NCI-H128 (cell line): ENCODE data around the gene SPEM2.

ENCODE experiments used
- DNase-seq: peaks from one replicate; lab custom pipeline; 2025; ENCODE audit not compliant: unreplicated experiment; lab: John Stamatoyannopoulos, UW

Gene SPEM2

DNA sequence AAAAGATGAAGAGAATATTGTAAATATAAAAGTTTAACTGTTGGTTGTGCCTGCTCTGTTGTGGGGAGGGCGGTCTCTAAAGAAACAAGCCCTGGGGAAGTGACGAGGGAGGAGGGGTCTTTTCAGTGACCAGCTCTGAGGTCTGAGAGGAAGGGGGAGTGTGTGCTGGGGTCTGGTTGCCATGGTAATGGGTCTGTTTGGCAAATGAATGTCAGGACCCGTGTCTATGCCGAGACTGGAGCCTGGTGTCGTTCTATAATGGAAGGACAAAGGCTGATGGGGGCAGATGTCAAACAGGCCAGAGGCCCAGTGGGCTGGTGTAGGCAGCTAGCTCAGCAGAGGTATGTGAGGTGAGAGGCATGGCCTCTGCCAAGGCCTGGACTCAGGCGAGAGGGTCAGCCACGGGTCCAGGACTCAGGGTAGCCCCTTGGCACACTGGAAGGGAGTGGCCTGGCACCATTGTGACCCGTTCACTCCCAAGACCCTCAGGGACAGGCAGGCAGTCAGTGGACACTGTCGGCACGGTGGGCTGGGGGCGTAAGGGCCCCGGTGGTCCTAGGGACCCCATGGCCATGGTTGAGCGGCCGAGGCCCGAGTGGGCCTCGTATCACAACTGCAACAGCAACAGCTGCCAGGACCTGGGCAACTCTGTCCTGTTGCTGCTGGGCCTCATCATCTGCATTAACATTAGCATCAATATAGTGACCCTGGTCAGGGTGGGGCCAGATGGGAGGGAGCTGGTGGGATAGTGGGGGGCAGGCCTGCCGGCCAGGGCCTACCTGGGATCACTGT is 5.4 kb upstream of the SPEM2 start, which contains the start of gene SPEM1:
Gene SPEM1, plus strand, starts transcription at position 506 of the 792 bp plus-strand sequence. Its CDS starts 61 bp downstream, at position 567.
- no peak for DNase-seq

DNA sequence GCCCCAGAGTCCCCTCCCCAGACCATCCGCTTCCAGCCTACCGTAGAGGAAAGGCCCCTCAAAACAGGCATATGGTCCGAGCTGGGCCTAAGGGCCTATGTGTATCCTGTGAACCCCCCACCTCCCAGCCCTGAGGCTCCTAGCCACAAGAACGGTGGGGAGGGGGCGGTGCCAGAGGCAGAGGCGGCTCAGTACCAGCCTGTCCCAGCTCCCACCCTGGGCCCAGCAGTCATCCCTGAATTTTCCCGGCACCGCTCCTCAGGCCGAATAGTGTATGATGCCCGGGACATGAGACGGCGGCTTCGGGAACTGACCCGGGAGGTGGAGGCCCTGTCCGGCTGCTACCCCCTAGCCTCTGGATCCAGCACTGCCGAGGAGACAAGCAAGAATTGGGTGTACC is 4.2 kb upstream of the SPEM2 start:
- no peak for DNase-seq

DNA sequence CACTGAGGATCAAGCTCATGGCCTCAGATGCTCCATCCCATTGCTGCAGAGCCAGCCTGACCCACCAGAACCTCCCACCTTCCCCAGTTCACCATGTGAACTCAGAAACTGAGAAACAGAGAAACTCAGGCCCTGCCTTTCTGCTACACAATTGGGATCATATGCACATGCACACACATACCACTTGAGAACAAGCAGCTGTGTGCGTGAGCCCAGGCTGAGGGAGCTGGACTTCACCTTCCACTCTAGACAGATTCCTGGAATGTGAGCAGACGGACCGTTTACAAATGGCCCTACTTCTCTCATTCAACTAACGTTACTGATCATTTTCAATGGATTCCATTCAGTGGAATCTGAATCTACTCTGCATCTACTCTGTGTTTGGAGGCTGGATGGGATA is 1.7 kb upstream of the SPEM2 start:
- no peak for DNase-seq

DNA sequence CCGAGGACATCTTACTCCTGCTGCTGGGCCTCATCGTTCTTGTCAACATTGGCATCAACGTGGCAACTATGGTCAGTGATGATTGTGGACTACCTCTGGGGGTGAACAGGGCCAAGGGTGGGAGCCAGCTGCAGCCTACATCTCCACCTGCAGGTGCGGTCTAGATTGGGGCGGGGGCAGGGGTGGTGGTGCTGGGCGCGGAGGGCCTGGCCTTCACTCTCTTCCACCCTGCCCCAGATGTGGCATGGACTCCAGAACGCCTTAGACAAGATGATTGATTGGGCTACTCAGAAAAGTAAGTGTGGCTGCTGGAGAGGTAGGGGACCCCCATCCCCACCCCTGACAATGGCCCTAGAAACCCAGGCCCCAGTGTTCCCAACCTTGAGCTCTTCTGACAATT is 340 bp downstream of the SPEM2 start:
- DNase-seq: no peak

DNA sequence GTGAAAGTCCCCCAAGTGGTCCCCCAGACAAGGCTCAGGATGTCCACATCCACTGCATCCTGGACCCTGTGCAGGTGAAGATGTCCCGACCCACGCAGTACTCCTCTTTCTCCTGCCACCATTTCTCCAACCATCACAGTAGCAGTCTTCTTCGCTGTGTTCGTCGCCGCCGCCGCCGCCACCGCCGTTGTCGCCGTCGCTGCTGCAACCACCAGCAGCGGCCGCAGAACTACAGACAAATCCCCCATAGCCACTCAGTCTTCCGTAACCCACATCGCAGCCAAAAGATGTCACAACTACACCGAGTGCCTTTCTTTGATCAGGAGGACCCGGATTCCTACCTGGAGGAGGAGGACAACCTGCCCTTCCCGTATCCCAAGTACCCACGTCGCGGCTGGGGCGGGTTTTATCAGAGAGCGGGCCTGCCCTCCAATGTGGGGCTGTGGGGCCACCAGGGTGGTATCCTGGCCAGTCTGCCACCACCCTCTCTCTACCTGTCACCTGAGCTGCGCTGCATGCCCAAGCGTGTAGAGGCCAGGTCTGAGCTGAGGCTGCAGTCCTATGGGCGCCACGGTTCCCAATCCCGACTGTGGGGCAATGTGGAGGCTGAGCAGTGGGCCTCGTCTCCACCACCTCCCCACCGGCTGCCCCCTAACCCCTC is 917 bp downstream of the SPEM2 start:
- DNase-seq: no peak

DNA sequence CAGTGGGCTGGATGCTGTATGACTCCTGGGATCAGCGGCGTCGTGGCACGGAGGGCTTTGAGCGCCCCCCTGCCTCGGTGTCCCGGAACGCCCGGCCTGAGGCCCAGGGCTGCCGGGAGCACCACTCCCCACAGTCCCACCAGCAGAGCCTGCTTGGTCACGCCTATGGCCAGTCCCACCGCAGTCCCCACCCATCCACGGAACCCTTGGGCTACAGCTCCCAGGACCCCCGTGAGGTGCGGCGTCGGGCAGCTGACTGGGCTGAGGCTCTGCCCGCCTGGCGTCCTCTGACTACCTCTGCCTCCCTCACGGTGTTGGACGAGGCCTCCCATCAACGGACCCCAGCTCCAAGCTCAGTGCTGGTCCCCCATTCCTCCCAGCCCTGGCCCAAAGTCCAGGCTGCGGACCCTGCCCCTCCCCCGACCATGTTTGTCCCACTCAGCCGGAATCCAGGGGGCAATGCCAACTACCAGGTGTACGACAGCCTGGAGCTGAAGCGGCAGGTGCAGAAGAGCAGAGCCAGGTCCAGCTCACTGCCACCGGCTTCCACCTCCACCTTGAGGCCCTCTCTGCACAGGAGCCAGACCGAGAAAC is 1.6 kb downstream of the SPEM2 start:
- no peak for DNase-seq

DNA sequence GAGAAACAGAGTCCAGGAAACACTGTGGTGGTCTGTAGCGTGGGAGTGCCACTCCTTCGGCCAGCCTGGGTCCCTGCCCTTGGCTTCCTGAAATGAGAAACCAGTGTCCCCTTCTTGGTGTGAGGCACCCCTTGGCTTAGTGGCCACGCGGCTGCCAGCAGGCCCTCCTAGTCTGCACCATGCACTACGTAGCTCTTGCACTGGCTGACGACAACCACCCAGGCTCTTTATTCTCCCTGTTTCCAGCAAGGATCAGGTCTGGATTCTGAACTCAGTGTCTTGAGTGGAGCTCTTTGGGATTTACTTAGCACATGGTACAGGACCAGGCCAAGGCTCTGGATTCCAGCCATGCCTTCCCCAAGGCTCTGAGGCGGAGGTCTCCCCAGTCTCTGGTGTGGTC is 2.1 kb downstream of the SPEM2 start:
- DNase-seq: no peak

DNA sequence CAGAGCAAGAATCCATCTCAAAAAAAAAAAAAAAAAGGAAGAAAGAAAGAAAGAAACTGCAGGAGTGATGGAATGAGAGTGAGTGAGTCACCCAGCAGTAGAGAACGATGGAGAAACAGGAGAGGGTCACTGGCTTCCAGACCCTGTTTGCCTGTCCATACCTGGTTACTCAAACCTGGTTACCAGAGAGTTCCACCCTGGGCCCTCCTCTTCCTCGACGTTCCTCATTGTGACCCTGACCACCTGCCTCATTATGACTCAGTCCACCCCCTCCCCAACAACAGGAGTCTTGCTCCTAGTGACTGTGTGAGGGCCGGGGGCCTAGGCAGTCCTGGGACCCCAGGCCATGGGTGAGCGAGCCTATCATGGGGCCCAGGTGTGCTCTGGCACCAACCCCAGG is 3.1 kb downstream of the SPEM2 start, which contains the start of gene SPEM3:
Gene SPEM3, plus strand, starts transcription at position 301 of the 400 bp plus-strand sequence. Its CDS starts 46 bp downstream, at position 347.
- DNase-seq: no peak

DNA sequence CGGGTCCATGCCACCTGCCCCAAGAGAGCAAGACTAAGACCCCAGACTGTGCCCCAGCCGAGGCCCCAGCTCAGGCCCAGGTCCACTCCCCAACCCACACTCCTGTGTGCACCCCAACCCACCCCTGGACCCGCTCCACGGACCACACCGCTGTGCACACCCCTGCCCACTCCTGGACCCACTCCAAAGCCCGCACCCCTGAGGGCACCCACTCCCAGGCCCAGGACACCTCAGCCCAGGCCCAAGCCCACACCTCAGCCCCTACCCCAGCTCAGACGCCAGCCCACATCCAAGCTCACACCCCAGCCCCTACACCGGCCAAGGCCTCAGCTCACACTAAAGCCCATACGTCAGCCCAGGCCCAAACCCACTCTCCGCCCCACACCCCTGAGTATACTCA is 4.3 kb downstream of the SPEM2 start:
- no peak for DNase-seq

DNA sequence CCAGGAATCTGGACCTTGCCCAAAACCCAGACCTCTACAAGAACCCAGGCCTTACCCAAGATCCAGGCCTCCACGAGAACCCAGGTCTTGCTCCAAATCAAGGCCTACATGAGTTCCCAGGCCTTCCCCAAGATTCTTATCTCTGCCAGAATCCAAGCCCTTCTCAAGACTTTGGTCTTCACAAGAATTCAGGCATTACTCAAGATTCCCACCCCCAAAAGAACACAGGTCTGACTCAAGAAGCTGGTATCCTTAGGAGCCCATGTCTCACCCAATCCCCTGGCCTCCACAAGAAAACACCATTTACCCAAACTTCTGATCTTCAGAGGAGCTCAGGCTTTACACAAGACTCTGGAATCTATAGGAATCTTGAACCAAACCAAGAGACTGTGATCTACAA is 5.8 kb downstream of the SPEM2 start:
- DNase-seq: no peak

DNA sequence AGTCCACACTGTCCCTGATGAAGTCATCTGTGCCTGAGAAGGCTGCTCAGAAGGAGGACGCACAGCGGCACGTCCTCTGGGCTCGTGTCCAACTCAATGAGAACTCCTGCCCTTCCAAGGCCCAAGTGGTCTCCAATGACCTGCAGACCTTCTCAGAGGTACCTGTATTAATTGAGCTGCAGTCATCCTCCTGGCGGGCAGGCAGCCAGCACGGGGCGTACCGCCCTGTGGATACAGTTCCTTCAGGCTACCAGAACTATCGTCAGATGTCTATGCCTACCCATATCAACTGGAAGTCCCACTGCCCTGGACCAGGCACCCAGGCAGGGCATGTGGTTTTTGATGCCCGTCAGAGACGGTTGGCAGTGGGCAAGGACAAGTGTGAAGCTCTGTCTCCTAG is 6.9 kb downstream of the SPEM2 start:
- DNase-seq: no peak

DNA sequence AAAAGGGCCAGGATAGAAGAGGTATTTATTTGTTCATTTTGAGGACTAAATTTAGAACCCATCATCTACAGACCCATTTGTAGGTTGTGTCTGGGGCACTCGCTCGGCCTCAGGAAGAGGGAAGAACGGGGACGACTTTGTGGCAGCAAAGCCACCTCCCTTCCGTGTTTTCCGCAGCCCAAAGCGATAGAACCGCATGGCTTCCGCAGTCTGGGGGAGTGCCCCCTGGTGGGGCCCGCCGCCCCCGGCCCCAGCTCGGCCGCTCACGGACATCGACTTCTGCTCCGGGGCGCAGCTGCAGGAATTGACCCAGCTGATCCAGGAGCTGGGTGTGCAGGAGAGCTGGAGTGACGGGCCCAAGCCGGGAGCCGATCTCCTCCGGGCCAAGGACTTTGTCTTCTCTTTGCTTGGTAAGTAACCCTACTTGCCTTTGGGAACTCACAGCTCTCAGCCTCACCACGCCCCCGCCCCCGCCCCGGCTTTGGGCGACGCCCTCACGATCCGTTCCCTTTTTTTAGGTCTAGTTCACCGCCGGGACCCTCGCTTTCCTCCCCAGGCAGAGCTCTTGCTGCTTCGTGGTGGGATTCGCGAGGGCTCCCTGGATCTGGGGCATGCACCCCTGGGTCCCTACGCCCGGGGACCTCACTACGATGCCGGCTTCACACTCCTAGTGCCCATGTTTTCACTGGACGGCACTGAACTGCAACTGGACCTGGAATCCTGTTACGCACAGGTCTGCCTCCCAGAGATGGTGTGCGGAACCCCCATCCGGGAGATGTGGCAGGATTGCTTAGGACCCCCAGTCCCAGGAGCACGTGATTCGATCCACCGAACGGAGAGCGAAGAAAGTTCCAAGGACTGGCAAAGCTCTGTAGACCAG is 10.5 kb downstream of the SPEM2 start:
- DNase-seq: no peak

- DNase-seq: peak; percentile 47
Observed at GRCh38 chr17:7436556-7437368, 11.3 kb downstream of the SPEM2 start.

DNA sequence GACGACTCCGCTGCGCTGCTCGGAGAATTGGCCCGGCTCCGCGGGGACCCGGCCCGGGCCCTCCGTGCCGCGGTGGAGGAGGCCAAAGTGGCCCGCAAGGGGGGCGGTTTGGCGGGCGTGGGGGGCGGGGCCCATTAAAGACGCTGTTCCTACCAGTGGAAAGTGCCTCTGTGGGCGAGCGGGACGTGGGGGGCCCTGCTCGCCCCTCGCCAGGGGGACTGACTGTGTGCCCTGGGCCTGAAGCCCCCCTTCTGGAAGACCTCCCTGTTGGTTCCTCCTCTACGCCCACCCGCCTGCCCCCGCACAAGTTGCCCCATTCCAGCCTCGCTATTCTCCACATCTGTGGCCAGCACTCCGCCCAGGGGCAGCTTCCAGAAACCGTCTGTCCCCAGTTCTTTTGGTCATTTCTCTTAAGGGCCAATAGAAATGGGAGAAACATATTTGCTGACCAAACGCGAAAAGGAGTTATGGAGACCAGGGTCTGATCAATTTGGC is 12.0 kb downstream of the SPEM2 start:
- DNase-seq: no peak

- no peak for DNase-seq
Observed at GRCh38 chr17:7437950-7438614, 12.7 kb downstream of the SPEM2 start.

DNA sequence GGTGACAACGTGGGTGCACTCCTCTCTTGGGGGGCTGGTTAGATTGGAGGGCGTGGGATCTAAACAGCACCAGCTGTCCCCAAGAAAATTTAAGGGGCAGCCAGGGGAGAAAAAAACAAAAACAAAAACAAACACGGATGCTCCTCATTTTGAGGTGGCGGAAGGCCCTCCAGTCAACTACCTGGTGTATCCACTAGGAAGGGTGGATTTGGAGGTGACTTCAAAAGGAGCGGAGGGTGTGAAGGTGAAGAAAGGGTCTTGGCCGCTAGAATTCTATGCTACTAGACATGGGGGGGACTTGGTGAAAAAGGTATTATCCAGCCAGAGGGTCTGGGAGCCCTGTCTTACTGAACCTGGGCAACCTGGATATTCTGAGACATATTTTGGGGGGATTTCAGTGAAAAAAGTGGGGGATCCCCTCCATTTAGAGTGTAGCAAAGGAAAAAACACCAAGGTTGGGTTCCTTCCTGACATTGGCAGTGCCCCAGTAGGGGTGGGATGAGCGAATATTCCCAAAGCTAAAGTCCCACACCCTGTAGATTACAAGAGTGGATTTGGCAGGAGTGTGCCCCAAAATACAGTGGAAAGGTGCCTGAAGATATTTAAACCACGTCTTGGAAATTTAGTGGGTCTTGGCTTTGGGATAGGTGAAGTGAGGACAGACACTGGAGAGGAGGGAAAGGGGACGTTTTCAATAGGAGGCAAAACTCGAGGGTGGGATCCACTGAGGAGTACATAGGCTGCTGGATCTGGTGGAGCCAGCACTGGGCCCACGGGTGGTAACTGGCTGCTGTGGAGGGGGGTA is 13.4 kb downstream of the SPEM2 start:
- no peak for DNase-seq

GRCh38 chr17:7439462-7440112 is 14.2 kb downstream of the SPEM2 start, which contains the start of gene FGF11:
Gene FGF11 (plus strand): TSS chr17:7439512. CDS start chr17:7439621, 109 bp downstream.
- no peak for DNase-seq
